Measurements from ENCODE around the gene SENP2.
"Not testable (repeated sequence)": the region's sequence is repeated elsewhere in the genome, so short reads cannot be mapped to it uniquely, and the experiment has no call there.

DNA sequence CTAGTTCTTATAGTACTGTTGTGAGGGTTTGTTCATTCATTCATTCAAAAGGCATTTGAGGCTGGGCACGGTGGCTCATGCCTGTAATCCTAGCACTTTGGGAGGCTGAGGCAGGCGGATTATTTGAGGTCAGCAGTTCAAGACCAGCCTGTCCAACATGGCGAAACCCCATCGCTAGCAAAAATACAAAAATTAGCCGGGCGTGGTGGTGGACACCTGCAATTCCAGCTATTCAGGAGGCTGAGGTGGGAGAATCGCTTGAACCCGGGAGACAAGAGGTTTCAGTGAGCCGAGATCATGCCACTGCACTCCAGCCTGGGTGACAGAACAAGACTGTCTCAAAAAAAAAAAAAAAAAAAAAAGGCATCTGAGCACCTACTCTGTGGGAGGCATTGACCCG lies 75.2 kb downstream of the SENP2 start:
- TF ChIP-seq, protein P1, sequence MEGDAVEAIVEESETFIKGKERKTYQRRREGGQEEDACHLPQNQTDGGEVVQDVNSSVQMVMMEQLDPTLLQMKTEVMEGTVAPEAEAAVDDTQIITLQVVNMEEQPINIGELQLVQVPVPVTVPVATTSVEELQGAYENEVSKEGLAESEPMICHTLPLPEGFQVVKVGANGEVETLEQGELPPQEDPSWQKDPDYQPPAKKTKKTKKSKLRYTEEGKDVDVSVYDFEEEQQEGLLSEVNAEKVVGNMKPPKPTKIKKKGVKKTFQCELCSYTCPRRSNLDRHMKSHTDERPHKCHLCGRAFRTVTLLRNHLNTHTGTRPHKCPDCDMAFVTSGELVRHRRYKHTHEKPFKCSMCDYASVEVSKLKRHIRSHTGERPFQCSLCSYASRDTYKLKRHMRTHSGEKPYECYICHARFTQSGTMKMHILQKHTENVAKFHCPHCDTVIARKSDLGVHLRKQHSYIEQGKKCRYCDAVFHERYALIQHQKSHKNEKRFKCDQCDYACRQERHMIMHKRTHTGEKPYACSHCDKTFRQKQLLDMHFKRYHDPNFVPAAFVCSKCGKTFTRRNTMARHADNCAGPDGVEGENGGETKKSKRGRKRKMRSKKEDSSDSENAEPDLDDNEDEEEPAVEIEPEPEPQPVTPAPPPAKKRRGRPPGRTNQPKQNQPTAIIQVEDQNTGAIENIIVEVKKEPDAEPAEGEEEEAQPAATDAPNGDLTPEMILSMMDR (IDR thresholded peaks at IDR 0.05), result not testable (repeated sequence)
- TF ChIP-seq, protein P2, sequence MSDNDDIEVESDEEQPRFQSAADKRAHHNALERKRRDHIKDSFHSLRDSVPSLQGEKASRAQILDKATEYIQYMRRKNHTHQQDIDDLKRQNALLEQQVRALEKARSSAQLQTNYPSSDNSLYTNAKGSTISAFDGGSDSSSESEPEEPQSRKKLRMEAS (CRISPR knock-in tag; IDR thresholded peaks at IDR 0.05), result not testable (repeated sequence)
- TF ChIP-seq CREB1 (CRISPR knock-in tag; IDR thresholded peaks at IDR 0.05); ZNF416 (CRISPR knock-in tag; IDR thresholded peaks at IDR 0.05); NR1H2 (CRISPR knock-in tag; IDR thresholded peaks at IDR 0.05); CBFB (CRISPR knock-in tag; IDR thresholded peaks at IDR 0.05; ENCODE audit: low read depth); TCF7 (CRISPR knock-in tag; IDR thresholded peaks at IDR 0.05; ENCODE audit: low read depth); SMAD4 (CRISPR knock-in tag; IDR thresholded peaks at IDR 0.05): not testable (repeated sequence)
- TF ChIP-seq, protein P3, sequence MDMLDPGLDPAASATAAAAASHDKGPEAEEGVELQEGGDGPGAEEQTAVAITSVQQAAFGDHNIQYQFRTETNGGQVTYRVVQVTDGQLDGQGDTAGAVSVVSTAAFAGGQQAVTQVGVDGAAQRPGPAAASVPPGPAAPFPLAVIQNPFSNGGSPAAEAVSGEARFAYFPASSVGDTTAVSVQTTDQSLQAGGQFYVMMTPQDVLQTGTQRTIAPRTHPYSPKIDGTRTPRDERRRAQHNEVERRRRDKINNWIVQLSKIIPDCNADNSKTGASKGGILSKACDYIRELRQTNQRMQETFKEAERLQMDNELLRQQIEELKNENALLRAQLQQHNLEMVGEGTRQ (CRISPR knock-in tag; IDR thresholded peaks at IDR 0.05), result not testable (repeated sequence)
- TF ChIP-seq, protein P4, sequence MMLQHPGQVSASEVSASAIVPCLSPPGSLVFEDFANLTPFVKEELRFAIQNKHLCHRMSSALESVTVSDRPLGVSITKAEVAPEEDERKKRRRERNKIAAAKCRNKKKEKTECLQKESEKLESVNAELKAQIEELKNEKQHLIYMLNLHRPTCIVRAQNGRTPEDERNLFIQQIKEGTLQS (CRISPR knock-in tag; conservative IDR thresholded peaks at IDR 0.05), result not testable (repeated sequence)
- TF ChIP-seq, protein P5, sequence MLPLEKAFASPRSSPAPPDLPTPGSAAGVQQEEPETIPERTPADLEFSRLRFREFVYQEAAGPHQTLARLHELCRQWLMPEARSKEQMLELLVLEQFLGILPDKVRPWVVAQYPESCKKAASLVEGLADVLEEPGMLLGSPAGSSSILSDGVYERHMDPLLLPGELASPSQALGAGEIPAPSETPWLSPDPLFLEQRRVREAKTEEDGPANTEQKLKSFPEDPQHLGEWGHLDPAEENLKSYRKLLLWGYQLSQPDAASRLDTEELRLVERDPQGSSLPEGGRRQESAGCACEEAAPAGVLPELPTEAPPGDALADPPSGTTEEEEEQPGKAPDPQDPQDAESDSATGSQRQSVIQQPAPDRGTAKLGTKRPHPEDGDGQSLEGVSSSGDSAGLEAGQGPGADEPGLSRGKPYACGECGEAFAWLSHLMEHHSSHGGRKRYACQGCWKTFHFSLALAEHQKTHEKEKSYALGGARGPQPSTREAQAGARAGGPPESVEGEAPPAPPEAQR (CRISPR knock-in tag; IDR thresholded peaks at IDR 0.05), result not testable (repeated sequence)
- TF ChIP-seq, protein P6, sequence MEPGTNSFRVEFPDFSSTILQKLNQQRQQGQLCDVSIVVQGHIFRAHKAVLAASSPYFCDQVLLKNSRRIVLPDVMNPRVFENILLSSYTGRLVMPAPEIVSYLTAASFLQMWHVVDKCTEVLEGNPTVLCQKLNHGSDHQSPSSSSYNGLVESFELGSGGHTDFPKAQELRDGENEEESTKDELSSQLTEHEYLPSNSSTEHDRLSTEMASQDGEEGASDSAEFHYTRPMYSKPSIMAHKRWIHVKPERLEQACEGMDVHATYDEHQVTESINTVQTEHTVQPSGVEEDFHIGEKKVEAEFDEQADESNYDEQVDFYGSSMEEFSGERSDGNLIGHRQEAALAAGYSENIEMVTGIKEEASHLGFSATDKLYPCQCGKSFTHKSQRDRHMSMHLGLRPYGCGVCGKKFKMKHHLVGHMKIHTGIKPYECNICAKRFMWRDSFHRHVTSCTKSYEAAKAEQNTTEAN (CRISPR knock-in tag; IDR thresholded peaks at IDR 0.05), result not testable (repeated sequence)
- TF ChIP-seq, protein P7, sequence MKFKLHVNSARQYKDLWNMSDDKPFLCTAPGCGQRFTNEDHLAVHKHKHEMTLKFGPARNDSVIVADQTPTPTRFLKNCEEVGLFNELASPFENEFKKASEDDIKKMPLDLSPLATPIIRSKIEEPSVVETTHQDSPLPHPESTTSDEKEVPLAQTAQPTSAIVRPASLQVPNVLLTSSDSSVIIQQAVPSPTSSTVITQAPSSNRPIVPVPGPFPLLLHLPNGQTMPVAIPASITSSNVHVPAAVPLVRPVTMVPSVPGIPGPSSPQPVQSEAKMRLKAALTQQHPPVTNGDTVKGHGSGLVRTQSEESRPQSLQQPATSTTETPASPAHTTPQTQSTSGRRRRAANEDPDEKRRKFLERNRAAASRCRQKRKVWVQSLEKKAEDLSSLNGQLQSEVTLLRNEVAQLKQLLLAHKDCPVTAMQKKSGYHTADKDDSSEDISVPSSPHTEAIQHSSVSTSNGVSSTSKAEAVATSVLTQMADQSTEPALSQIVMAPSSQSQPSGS (CRISPR knock-in tag; IDR thresholded peaks at IDR 0.05; ENCODE audit: borderline replicate concordance, low read depth), result not testable (repeated sequence)
